IMR-90 (cell line): ENCODE data around the gene LYVE1. TPM values are rescaled to one million over a fixed set of nuclear protein-coding genes. Genes with fewer than 3 reads are reported as not detected.

Source experiments
- ATAC-seq: fragments of 200-7000 bp; cut with Tn5 transposase; 2 replicates; pipeline ENCODE4 v1.9.1; 2020; ENCODE audit warnings: low read depth, mild to moderate bottlenecking, moderate library complexity
- BruUV-seq: library from RNA; stranded (reverse); fragments of 400-500 nt; replicated peaks from 2 replicates; lab custom pipeline; 2021; lab: Mats Ljungman, UMichigan
- CTCF ChIA-PET: fragments of 300-600 bp; formaldehyde crosslinking; extraction: SDS; loops from one replicate; lab custom pipeline; 2021; ENCODE audit warnings: antibody characterized with exemption; lab: Yijun Ruan, JAX
- POLR2A ChIA-PET: fragments of 300-600 bp; sonication (Branson Sonifier 250); formaldehyde crosslinking; loops from one replicate; lab custom pipeline; 2022; ENCODE audit warnings: antibody characterized with exemption; ENCODE audit not compliant: unreplicated experiment; lab: Charles Lee
- DNase-seq: peaks from one replicate; pipeline ENCODE4 v3.0.0; 2013
- H2AFZ ChIP-seq: replicated peaks from 2 replicates; pipeline ENCODE3; 2013; ENCODE audit warnings: low read length, mild to moderate bottlenecking; ENCODE audit not compliant: poor library complexity
- H2AK5ac ChIP-seq: 2 replicates; pipeline ENCODE4 v1.6.1; 2013; ENCODE audit warnings: low read depth, low read length, inconsistent platforms
- H2AK9ac ChIP-seq: replicated peaks from 2 replicates; pipeline ENCODE3; 2013; ENCODE audit warnings: mild to moderate bottlenecking, low read depth, low read length, moderate library complexity; ENCODE audit not compliant: poor library complexity
- H2BK120ac ChIP-seq: 2 replicates; pipeline ENCODE4 v1.6.1; 2013; ENCODE audit warnings: low read depth, low read length, inconsistent platforms
- H2BK15ac ChIP-seq: 3 replicates; pipeline ENCODE4 v1.6.1; 2013; ENCODE audit warnings: low read depth, low read length, inconsistent platforms
- H2BK20ac ChIP-seq: 2 replicates; pipeline ENCODE4 v1.6.1; 2013; ENCODE audit warnings: low read depth, mild to moderate bottlenecking, inconsistent platforms, low read length, moderate library complexity
- H2BK5ac ChIP-seq: 2 replicates; pipeline ENCODE4 v1.6.1; 2013; ENCODE audit warnings: mild to moderate bottlenecking, low read depth, low read length, inconsistent platforms; ENCODE audit not compliant: poor library complexity, severe bottlenecking
- H3K14ac ChIP-seq: replicated peaks from 2 replicates; pipeline ENCODE4 v1.6.1; 2013; ENCODE audit warnings: low read depth, low read length, inconsistent platforms
- H3K18ac ChIP-seq: 2 replicates; pipeline ENCODE4 v1.6.1; 2013; ENCODE audit warnings: low read depth, low read length, control low read depth
- H3K23ac ChIP-seq: 2 replicates; pipeline ENCODE4 v1.6.1; 2013; ENCODE audit warnings: low read depth, low read length, inconsistent platforms
- H3K27ac ChIP-seq: 2 replicates; pipeline ENCODE4 v1.5.1; 2013; ENCODE audit warnings: mild to moderate bottlenecking, control low read depth, low read length; ENCODE audit not compliant: insufficient read depth
- H3K27me3 ChIP-seq: 2 replicates; pipeline ENCODE4 v1.6.1; 2013; ENCODE audit warnings: low read length; ENCODE audit not compliant: control insufficient read depth, insufficient read depth
- H3K36me3 ChIP-seq: 2 replicates; pipeline ENCODE4 v1.6.1; 2013; ENCODE audit warnings: low read length, mixed read lengths; ENCODE audit not compliant: control insufficient read depth, insufficient read depth
- H3K4ac ChIP-seq: 2 replicates; pipeline ENCODE4 v1.6.1; 2013; ENCODE audit warnings: low read depth, low read length, inconsistent platforms
- H3K4me1 ChIP-seq: 2 replicates; pipeline ENCODE4 v1.6.1; 2013; ENCODE audit warnings: low read length, mixed read lengths; ENCODE audit not compliant: control insufficient read depth, insufficient read depth
- H3K4me2 ChIP-seq: 2 replicates; pipeline ENCODE4 v1.6.1; 2013; ENCODE audit warnings: low read depth, mild to moderate bottlenecking, control low read depth, low read length, moderate library complexity
- H3K4me3 ChIP-seq: 2 replicates; pipeline ENCODE4 v1.5.1; 2013; ENCODE audit warnings: low read depth, mild to moderate bottlenecking, control low read depth, low read length, moderate library complexity; ENCODE audit not compliant: insufficient read depth
- H3K56ac ChIP-seq: 2 replicates; pipeline ENCODE4 v1.6.1; 2013; ENCODE audit warnings: low read length, inconsistent platforms; ENCODE audit not compliant: insufficient read depth; ENCODE audit errors: extremely low read depth
- H3K79me1 ChIP-seq, 2 experiments: 2 replicates each; pipeline ENCODE4 v1.6.1; 2013; ENCODE audit warnings: low read length in 2 of 2, inconsistent platforms in 1 of 2, low read depth in 1 of 2
- H3K9ac ChIP-seq: 2 replicates; pipeline ENCODE4 v1.6.1; 2013; ENCODE audit warnings: low read depth, low read length, control low read depth
- H3K9me1 ChIP-seq: 2 replicates; pipeline ENCODE4 v1.6.1; 2013; ENCODE audit warnings: low read length, inconsistent platforms; ENCODE audit not compliant: insufficient read depth
- H3K9me3 ChIP-seq: 2 replicates; pipeline ENCODE4 v1.6.1; 2013; ENCODE audit warnings: low read length; ENCODE audit not compliant: control insufficient read depth, insufficient read depth
- H4K20me1 ChIP-seq: 2 replicates; pipeline ENCODE4 v1.6.1; 2013; ENCODE audit warnings: low read length, inconsistent platforms; ENCODE audit not compliant: insufficient read depth
- H4K5ac ChIP-seq: 2 replicates; pipeline ENCODE4 v1.6.1; 2013; ENCODE audit warnings: mild to moderate bottlenecking, low read depth, low read length, control low read depth
- H4K8ac ChIP-seq, 2 experiments: 2 replicates each; pipeline ENCODE4 v1.6.1; 2013; ENCODE audit warnings: low read depth in 2 of 2, low read length in 2 of 2, control low read depth in 1 of 2, inconsistent platforms in 1 of 2
- H4K91ac ChIP-seq: 2 replicates; pipeline ENCODE4 v1.6.1; 2013; ENCODE audit warnings: low read depth, low read length, inconsistent platforms; ENCODE audit not compliant: insufficient read depth
- BHLHE40 ChIP-seq: fragments of 150-350 bp; IDR thresholded peaks from 2 replicates; pipeline ENCODE4 v1.6.1; 2016; ENCODE audit warnings: mild to moderate bottlenecking, low read depth, low read length
- CEBPB ChIP-seq: IDR thresholded peaks from 2 replicates; pipeline ENCODE4 v1.6.1; 2012; ENCODE audit warnings: low read depth, low read length, improper control_type of control experiment
- CHD1 ChIP-seq: IDR thresholded peaks from 2 replicates; pipeline ENCODE4 v1.6.1; 2012; ENCODE audit warnings: low read depth, low read length, improper control_type of control experiment
- FOS ChIP-seq: fragments of 150-350 bp; IDR thresholded peaks from 2 replicates; pipeline ENCODE4 v1.6.1; 2016; ENCODE audit warnings: low read depth, low read length
- MAFK ChIP-seq: IDR thresholded peaks from 2 replicates; pipeline ENCODE4 v1.6.1; 2012; ENCODE audit warnings: low read depth, low read length, improper control_type of control experiment
- MAZ ChIP-seq: IDR thresholded peaks from 2 replicates; pipeline ENCODE4 v1.6.1; 2012; ENCODE audit warnings: low read depth, mild to moderate bottlenecking, low read length, improper control_type of control experiment, moderate library complexity, borderline replicate concordance
- MXI1 ChIP-seq: IDR thresholded peaks from 2 replicates; pipeline ENCODE4 v1.6.1; 2012; ENCODE audit warnings: low read depth, mild to moderate bottlenecking, low read length, moderate library complexity, borderline replicate concordance
- NFE2L2 ChIP-seq: fragments of 150-350 bp; IDR thresholded peaks from 2 replicates; pipeline ENCODE4 v1.6.1; 2016; ENCODE audit warnings: low read depth, mild to moderate bottlenecking, low read length
- POLR2A ChIP-seq: IDR thresholded peaks from 2 replicates; pipeline ENCODE4 v1.6.1; 2012; ENCODE audit warnings: mild to moderate bottlenecking, low read depth, low read length
- RAD21 ChIP-seq: IDR thresholded peaks from 2 replicates; pipeline ENCODE4 v1.6.1; 2012; ENCODE audit warnings: low read length, improper control_type of control experiment
- RCOR1 ChIP-seq: IDR thresholded peaks from 2 replicates; pipeline ENCODE4 v1.6.1; 2012; ENCODE audit warnings: mild to moderate bottlenecking, low read length, improper control_type of control experiment; ENCODE audit not compliant: insufficient replicate concordance
- RFX5 ChIP-seq: IDR thresholded peaks from 2 replicates; pipeline ENCODE4 v1.8.0; 2012; ENCODE audit warnings: low read depth, mild to moderate bottlenecking, low read length, moderate library complexity
- SMC3 ChIP-seq: fragments of 150-350 bp; IDR thresholded peaks from 2 replicates; pipeline ENCODE4 v1.6.1; 2016; ENCODE audit warnings: low read depth, mild to moderate bottlenecking, antibody characterized with exemption, low read length, moderate library complexity
- USF2 ChIP-seq: fragments of 150-350 bp; IDR thresholded peaks from 2 replicates; pipeline ENCODE4 v1.6.1; 2017; ENCODE audit warnings: mild to moderate bottlenecking, antibody characterized with exemption, low read length, low read depth
- WGBS, 2 experiments: methylation state at CpG; one replicate each; pipeline versions ENCODE4 v1.1.5 to v1.1.7; 2013; ENCODE audit warnings: missing lambda C conversion rate in 2 of 2; ENCODE audit not compliant: insufficient read length in 1 of 2; ENCODE audit errors: extremely low coverage in 2 of 2; 5-methylcytosine and 5-hydroxymethylcytosine counted together
- dilution Hi-C: fragments of 300-500 bp; cut with HindIII; formaldehyde crosslinking; loops from one replicate; pipeline ENCODE4 v1.14.3; 2018; ENCODE audit warnings: low sequenced_read_pairs; ENCODE audit not compliant: unreplicated experiment
- in situ Hi-C: fragments of 300-500 bp; cut with MboI; formaldehyde crosslinking; loops from 3 replicates; pipeline ENCODE4 v1.14.3; 2019; ENCODE audit warnings: low sequenced_read_pairs, inconsistent platforms, mixed read lengths
- intact Hi-C: fragments of 100-400 bp; cut with micrococcal nuclease; formaldehyde crosslinking; loops from 2 replicates; pipeline ENCODE4 v1.10.0; 2022
- polyA plus RNA-seq, 3 experiments: library from polyadenylated mRNA; depleted of rRNA; stranded (reverse); fragments of >200 nt; gene quantifications; 2 replicates each; pipeline ENCODE4 v1.2.3, GENCODE V29; 2012; ENCODE audit warnings: low replicate concordance in 1 of 3
- total RNA-seq: library from RNA; depleted of rRNA; stranded (reverse); fragments of >200 nt; gene quantifications from 2 replicates; pipeline ENCODE4 v1.2.3, GENCODE V29; 2012
- TF ChIP-seq, protein P1 (sequence below): conservative IDR thresholded peaks from 2 replicates; pipeline ENCODE4 v1.5.1; 2012; ENCODE audit warnings: mild to moderate bottlenecking, low read depth, low read length, improper control_type of control experiment

The LYVE1 gene
- total and polyA plus RNA-seq, 2 of the 4 experiments (the other 2 are of a cell fraction): not detected

DNA sequence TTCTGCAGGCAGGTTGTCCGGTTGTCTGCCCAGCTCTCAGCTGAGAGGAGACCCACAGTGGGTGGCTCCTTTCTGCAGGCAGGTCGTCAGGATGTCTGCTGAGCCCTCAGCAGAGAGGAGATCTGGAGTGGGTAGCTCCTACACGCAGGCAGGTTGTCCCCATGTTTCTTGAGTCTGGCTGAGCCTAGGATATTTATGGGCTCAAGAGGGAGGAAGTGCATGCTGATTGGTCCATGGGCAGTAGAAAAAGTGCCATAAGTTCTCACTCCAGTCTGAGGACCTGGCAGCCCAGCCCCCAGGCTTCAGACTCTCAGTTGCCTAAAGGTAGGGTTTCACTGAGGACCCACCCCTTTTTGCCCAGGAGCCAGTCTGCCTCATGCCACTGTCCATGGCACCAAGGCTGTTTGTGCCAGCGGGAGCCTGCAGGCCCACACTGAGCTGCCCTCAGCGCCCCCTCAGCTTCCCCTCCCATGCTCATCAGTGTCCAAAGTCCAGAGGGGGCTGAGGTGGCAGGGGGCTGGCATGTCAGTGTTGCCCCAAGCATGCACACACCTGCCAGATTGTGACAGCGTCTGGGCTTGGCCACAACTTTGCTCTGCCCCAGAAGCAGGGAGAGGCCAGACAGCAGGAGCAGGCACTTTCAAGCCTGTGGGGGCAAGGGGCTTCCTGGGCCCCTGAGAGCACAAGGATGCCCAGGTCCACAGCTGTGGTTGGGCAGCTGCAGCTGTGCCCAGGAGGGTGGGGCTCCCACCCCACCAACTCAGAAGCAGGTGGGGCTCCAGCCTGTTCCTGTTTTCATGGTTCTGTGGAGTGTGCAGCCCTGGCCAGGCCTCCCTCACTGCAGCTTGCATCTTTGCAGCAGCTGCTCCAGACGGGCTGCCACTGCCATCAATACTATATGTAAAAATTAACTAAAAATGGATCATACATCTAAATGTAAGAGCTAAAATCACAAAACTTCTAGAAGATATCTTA is 23.7 kb downstream of the LYVE1 start:
- CTCF ChIA-PET: no interaction called here
- H2BK15ac ChIP-seq: no peak overlapping the region
- H3K9ac ChIP-seq: no peak overlapping the region
- no peak overlapping the region for H3K4me2 ChIP-seq
- no peak overlapping the region for H2AK9ac ChIP-seq
- no peak for ATAC-seq
- H2BK5ac ChIP-seq: no peak overlapping the region
- H3K4ac ChIP-seq: no peak overlapping the region
- no peak overlapping the region for H2BK20ac ChIP-seq
- intact Hi-C loops: no loop called here
- H4K91ac ChIP-seq: no peak overlapping the region
- H2AFZ ChIP-seq: no peak overlapping the region
- no peak overlapping the region for H4K8ac ChIP-seq
- in situ Hi-C loops: no loop called here
- no peaks in the 10 kb centered on the region for H3K9me3 ChIP-seq
- H3K9me1 ChIP-seq: peaks cover 4% of the 10 kb centered on the region; the same call in 1 of the 2 replicates
- no peak overlapping the region for H3K56ac ChIP-seq
- POLR2A ChIA-PET: no interaction called here
- H3K18ac ChIP-seq: no peak overlapping the region
- BruUV-seq: no TSS peak
- no peak overlapping the region for H3K4me3 ChIP-seq
- no peak overlapping the region for H2BK120ac ChIP-seq
- 100% methylated on average over 1 of the region's 7 CpGs; no CpG with 5 or more reads in 1 of the 2 experiments for WGBS, 2 experiments
- no peaks in the 10 kb centered on the region for H3K36me3 ChIP-seq
- H4K5ac ChIP-seq: no peak overlapping the region
- no peak overlapping the region for H2AK5ac ChIP-seq
- H4K20me1 ChIP-seq: no peaks in the 10 kb centered on the region
- no peaks in the 10 kb centered on the region for H3K27me3 ChIP-seq
- no peak overlapping the region for H3K14ac ChIP-seq
- dilution Hi-C loops: no loop called here
- peaks cover 2% of the 10 kb centered on the region for H3K4me1 ChIP-seq
- H3K79me1 ChIP-seq: peaks cover 7 to 16% of the 10 kb centered on the region in 2 experiments; a peak in 3 of 4 replicates
- no peak overlapping the region for H3K23ac ChIP-seq
- no peak overlapping the region for H3K27ac ChIP-seq
- DNase-seq: no peak
- TF ChIP-seq BHLHE40: no peak
- TF ChIP-seq FOS: no peak
- TF ChIP-seq RCOR1: no peak
- no peak for TF ChIP-seq NFE2L2
- no peak for TF ChIP-seq USF2
- TF ChIP-seq POLR2A: no peak
- TF ChIP-seq, protein P1, sequence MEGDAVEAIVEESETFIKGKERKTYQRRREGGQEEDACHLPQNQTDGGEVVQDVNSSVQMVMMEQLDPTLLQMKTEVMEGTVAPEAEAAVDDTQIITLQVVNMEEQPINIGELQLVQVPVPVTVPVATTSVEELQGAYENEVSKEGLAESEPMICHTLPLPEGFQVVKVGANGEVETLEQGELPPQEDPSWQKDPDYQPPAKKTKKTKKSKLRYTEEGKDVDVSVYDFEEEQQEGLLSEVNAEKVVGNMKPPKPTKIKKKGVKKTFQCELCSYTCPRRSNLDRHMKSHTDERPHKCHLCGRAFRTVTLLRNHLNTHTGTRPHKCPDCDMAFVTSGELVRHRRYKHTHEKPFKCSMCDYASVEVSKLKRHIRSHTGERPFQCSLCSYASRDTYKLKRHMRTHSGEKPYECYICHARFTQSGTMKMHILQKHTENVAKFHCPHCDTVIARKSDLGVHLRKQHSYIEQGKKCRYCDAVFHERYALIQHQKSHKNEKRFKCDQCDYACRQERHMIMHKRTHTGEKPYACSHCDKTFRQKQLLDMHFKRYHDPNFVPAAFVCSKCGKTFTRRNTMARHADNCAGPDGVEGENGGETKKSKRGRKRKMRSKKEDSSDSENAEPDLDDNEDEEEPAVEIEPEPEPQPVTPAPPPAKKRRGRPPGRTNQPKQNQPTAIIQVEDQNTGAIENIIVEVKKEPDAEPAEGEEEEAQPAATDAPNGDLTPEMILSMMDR: no peak
- no peak for TF ChIP-seq CEBPB
- TF ChIP-seq RFX5: no peak
- TF ChIP-seq SMC3: no peak
- TF ChIP-seq RAD21: no peak
- no peak for TF ChIP-seq MAFK
- no peak for TF ChIP-seq CHD1
- no peak for TF ChIP-seq MXI1
- no peak for TF ChIP-seq MAZ
